Small intestine (tissue), 7 donors: Measurements from ENCODE around the gene ANKDD1B. TPM values are rescaled to one million over a fixed set of nuclear protein-coding genes. Genes with fewer than 3 reads are reported as not detected.

Experiments
- DNase-seq, 2 donors: peaks; one replicate each; pipeline versions ENCODE4 v3.0.0 to v3.0.0-alpha.2; 2013
- FAIRE-seq: peaks from 2 replicates; lab custom pipeline; 2012; peaks lifted over from hg19 to GRCh38; lab: Jason Lieb, UNC
- H3K27ac ChIP-seq, 3 donors: one replicate each; pipeline ENCODE4 v1.5.1; 2013; ENCODE audit warnings: low read length in 2 of 3, mild to moderate bottlenecking in 2 of 3, control low read depth in 1 of 3, inconsistent platforms in 1 of 3, low read depth in 1 of 3, moderate library complexity in 1 of 3
- H3K27me3 ChIP-seq, 3 donors: one replicate each; pipeline ENCODE4 v1.6.1; 2013; ENCODE audit warnings: low read length in 3 of 3, inconsistent platforms in 1 of 3; ENCODE audit not compliant: control insufficient read depth in 3 of 3, insufficient read depth in 3 of 3
- H3K36me3 ChIP-seq, 3 donors: one replicate each; pipeline ENCODE4 v1.6.1; 2013; ENCODE audit warnings: low read length in 3 of 3, inconsistent platforms in 1 of 3, low read depth in 1 of 3, mild to moderate bottlenecking in 1 of 3, moderate library complexity in 1 of 3; ENCODE audit not compliant: control insufficient read depth in 3 of 3, insufficient read depth in 2 of 3
- H3K4me1 ChIP-seq, 3 donors: one replicate each; pipeline ENCODE4 v1.6.1; 2013; ENCODE audit warnings: low read length in 2 of 3, inconsistent platforms in 1 of 3, low read depth in 1 of 3, mild to moderate bottlenecking in 1 of 3, moderate library complexity in 1 of 3; ENCODE audit not compliant: control insufficient read depth in 3 of 3, insufficient read depth in 2 of 3
- H3K4me3 ChIP-seq, 3 donors: one replicate each; pipeline ENCODE4 v1.5.1; 2013; ENCODE audit warnings: low read length in 3 of 3, control low read depth in 1 of 3, inconsistent platforms in 1 of 3, low read depth in 1 of 3, mild to moderate bottlenecking in 1 of 3, moderate library complexity in 1 of 3
- H3K9me3 ChIP-seq, 2 donors: one replicate each; pipeline ENCODE4 v1.6.1; 2013; ENCODE audit warnings: low read depth in 1 of 2, low read length in 1 of 2; ENCODE audit not compliant: control insufficient read depth in 2 of 2, insufficient read depth in 1 of 2
- WGBS, 3 donors: extraction: QIAGEN DNeasy Blood & Tissue Kit; methylation state at CpG; one replicate each; pipeline ENCODE4 v1.1.7; 2013; 5-methylcytosine and 5-hydroxymethylcytosine counted together
- polyA plus RNA-seq, 4 donors: library from polyadenylated mRNA; stranded (reverse) in 3 of 4; unstranded in 1 of 4; fragments of 200-250 nt in 3 of 4; fragments of 120-200 nt in 1 of 4; gene quantifications; one replicate each; pipeline versions ENCODE4 v1.2.1 to v1.2.3, GENCODE V29; 2013
- donor health status: healthy with polysubstance abuse.
- donor health status: control.
- donor health status: control.
- donor health status: Bipolar disorder and iron deficiency.
- donor health status: healthy.

Gene ANKDD1B
- polyA plus RNA-seq, 4 donors = 1.3 to 12.5 (median 1.4) TPM; not detected in 1

DNA sequence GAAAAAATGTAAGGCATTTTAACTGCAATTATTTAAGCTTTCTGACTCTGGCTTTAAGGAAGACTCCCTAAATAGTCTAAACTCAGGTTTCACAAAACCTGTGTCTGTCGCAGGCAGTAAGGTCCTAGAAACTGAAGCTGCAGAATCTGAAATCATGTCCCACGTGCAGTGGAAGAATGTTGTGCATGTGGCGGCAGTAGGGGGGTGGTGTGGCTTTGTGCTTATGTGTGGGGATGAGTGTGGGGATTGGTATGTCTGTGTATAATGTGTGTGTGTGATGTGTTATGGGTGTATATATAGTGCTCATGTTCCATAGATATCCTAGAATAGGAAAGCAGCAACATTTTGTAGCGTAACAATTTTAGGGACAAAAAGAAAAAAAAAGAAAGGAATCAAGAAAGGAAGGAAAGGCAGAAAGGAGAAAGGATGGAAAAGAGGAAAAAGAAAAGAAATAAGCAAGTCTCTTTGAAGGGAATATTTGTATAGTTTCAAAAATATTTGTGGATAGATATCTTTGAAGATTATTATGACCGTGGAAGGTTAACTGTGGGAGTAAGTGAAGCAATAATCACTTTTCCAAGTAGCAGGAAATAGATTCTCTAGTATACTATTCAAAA, 6.6 kb downstream of the ANKDD1B start:
- no peak overlapping the region for H3K4me3 ChIP-seq
- H3K27me3 ChIP-seq = no peaks in the 10 kb centered on the region
- H3K36me3 ChIP-seq = no peaks in the 10 kb centered on the region
- H3K4me1 ChIP-seq = peaks cover 6 to 84% (median 17%) of the 10 kb centered on the region in 3 donors
- H3K9me3 ChIP-seq = no peaks in the 10 kb centered on the region
- FAIRE-seq = no peak
- 69 to 78% (median 74%) methylated on average over 5 of the region's 5 CpGs for WGBS, 3 donors
- peak overlapping the region in 1 of 3 donors; percentile 78 for H3K27ac ChIP-seq
- no peak for DNase-seq

- Histone ChIP-seq H3K36me3 (no peaks in the 10 kb centered on the region), H3K27me3 (no peaks in the 10 kb centered on the region), H3K4me1 (peaks cover 11 to 77% (median 15%) of the 10 kb centered on the region in 3 donors), H3K4me3 (no peak overlapping the region), H3K27ac (peak overlapping the region in 1 of 3 donors; percentile 47), H3K9me3 (no peaks in the 10 kb centered on the region)
- FAIRE-seq (no peak), DNase-seq (peak; percentile 45 to 64)
- 51 to 66% (median 55%) methylated on average over 4 of the region's 4 CpGs for WGBS, 3 donors
These were observed 9.1 kb downstream of the ANKDD1B start for GRCh38 chr5:75620184-75620959.

DNA sequence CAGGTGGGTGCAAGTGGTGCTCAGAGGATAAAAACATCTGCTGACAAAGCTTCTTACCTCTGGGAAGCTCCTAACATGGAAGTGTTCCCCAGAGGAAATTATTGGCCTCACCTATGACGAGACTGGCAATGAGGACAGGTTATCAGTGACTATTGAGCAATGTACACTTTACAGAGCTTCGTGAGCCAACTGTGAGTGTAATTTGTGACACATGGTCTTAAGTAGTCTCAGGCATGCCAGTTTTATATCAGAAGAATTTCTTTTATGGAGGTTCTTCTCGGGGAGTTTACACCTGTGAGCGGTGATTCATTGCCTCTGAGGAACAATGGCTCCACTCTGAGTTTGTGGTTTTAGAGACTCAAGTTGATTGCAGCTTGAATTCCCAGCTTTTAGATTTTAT, 11.3 kb downstream of the ANKDD1B start:
- H3K27me3 ChIP-seq = no peaks in the 10 kb centered on the region
- peaks cover 11 to 57% (median 13%) of the 10 kb centered on the region in 3 donors for H3K4me1 ChIP-seq
- FAIRE-seq (no peak), DNase-seq (peak; percentile 88 to 97)
- 13 to 56% (median 32%) methylated on average over 4 of the region's 4 CpGs for WGBS, 3 donors
- peaks cover 0 to 8% (median 0%) of the 10 kb centered on the region in 3 donors for H3K36me3 ChIP-seq
- peak overlapping the region; percentile 51 to 85 (median 71) for H3K27ac ChIP-seq
- H3K9me3 ChIP-seq = no peaks in the 10 kb centered on the region
- no peak overlapping the region for H3K4me3 ChIP-seq

DNA sequence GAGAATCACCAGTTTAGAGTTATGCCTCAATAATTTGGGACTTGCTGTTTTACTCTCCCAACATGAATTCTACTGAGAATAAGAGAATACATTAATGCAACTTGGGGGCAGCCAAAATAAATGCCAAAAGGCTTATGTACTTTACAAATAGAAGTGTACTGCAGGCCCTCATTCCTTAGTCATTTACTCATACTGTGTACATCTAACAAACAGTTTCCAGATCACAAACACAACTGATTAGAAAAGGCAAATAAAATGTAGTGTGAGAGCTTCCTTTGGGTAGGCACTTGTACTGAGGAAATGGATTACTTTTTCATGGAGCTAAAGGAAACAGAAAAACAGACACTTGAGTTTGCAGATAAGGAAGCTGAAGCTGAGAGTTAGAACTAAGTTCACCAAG, 12.6 kb downstream of the ANKDD1B start:
- DNase-seq (peak; percentile 17 to 32), FAIRE-seq (no peak)
- H3K27me3 ChIP-seq = no peaks in the 10 kb centered on the region
- peaks cover 0 to 8% (median 0%) of the 10 kb centered on the region in 3 donors for H3K36me3 ChIP-seq
- H3K4me1 ChIP-seq = peaks cover 8 to 47% (median 10%) of the 10 kb centered on the region in 3 donors
- H3K4me3 ChIP-seq = no peak overlapping the region
- no peaks in the 10 kb centered on the region for H3K9me3 ChIP-seq
- peak overlapping the region in 1 of 3 donors; percentile 85 for H3K27ac ChIP-seq

GRCh38 chr5:75626959-75627358, 15.7 kb downstream of the ANKDD1B start:
- H3K27me3 ChIP-seq = no peaks in the 10 kb centered on the region
- no peak overlapping the region for H3K27ac ChIP-seq
- DNase-seq (no peak), FAIRE-seq (no peak)
- H3K9me3 ChIP-seq = no peaks in the 10 kb centered on the region
- no peak overlapping the region for H3K4me3 ChIP-seq
- peaks cover 0 to 22% (median 7%) of the 10 kb centered on the region in 3 donors for H3K4me1 ChIP-seq
- H3K36me3 ChIP-seq = peaks cover 0 to 8% (median 0%) of the 10 kb centered on the region in 3 donors

DNA sequence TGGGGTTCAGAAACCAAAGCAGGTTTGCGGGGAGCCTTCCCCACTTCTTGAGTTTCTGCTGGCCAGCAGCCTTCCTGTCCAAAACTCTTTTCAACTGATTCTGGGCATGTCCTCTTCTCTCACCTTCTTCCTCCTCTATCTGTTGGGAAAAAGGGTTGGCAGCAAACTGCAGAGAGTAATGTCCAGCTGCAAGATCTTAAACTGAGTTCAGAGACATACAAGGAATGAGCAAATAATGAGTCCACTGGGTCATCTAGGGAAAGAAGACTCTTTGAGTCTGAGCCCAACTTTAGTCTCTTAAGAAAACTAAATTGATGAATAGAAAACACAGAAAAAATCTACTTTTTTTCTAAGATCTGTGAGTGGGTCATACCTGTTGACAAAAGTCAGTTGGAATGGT, 16.5 kb downstream of the ANKDD1B start:
- Histone ChIP-seq H3K36me3 (peaks cover 0 to 8% (median 0%) of the 10 kb centered on the region in 3 donors), H3K9me3 (no peaks in the 10 kb centered on the region), H3K27ac (no peak overlapping the region), H3K27me3 (no peaks in the 10 kb centered on the region), H3K4me1 (peaks cover 0 to 16% (median 5%) of the 10 kb centered on the region in 3 donors), H3K4me3 (no peak overlapping the region)
- FAIRE-seq (no peak), DNase-seq (no peak)
- WGBS, 3 donors = 91 to 100% (median 100%) methylated on average over 1 of the region's 1 CpG

- H3K27me3 ChIP-seq = no peaks in the 10 kb centered on the region
- FAIRE-seq (no peak), DNase-seq (no peak)
- H3K27ac ChIP-seq = no peak overlapping the region
- H3K4me3 ChIP-seq = no peak overlapping the region
- peaks cover 0 to 6% (median 0%) of the 10 kb centered on the region in 3 donors for H3K36me3 ChIP-seq
- no peaks in the 10 kb centered on the region for H3K4me1 ChIP-seq
- 86 to 90% (median 90%) methylated on average over 2 of the region's 2 CpGs for WGBS, 3 donors
- H3K9me3 ChIP-seq = no peaks in the 10 kb centered on the region
These were observed 19.6 kb downstream of the ANKDD1B start for GRCh38 chr5:75630875-75631274.

- H3K9me3 ChIP-seq = no peaks in the 10 kb centered on the region
- DNase-seq (no peak), FAIRE-seq (no peak)
- H3K4me3 ChIP-seq = no peak overlapping the region
- H3K27ac ChIP-seq = no peak overlapping the region
- H3K27me3 ChIP-seq = no peaks in the 10 kb centered on the region
- peaks cover 0 to 6% (median 0%) of the 10 kb centered on the region in 3 donors for H3K36me3 ChIP-seq
- H3K4me1 ChIP-seq = no peaks in the 10 kb centered on the region
- WGBS, 3 donors = 93 to 100% (median 100%) methylated on average over 1 of the region's 1 CpG
These were observed 21.1 kb downstream of the ANKDD1B start for GRCh38 chr5:75632321-75632720.
